Measurements from ENCODE around the gene PTGDR2.

DNA sequence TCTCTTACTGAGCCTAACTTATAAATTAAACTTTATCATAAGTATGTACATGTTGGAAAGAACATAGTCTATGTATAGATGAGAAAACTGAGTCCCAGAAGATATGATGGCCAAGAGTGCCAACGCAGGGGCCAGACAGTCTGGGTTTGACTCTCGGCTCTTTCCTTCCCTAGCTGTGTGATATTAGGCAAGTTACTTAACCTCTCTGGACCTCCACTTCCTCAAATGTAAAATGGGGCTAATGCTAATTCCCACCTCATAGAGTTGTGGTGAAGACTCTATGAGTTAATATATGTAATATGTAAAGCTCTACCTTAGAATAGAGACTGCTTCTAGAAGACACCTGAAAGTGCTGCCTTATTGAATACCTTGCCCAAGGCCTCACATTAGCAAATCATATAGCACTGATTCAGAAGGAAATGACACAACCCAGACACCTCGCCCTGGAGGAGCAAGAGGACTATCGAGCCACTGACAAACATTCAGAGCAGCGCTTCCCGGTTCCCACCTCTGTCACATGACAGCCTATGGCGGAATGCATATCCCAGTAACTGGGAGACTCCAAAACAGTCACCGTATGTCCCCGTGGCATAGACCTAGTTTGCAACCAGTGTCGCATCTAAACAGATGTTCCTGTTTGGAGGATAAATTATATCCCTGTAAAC, 25.1 kb downstream of the PTGDR2 start:
- TF ChIP-seq, protein P1, sequence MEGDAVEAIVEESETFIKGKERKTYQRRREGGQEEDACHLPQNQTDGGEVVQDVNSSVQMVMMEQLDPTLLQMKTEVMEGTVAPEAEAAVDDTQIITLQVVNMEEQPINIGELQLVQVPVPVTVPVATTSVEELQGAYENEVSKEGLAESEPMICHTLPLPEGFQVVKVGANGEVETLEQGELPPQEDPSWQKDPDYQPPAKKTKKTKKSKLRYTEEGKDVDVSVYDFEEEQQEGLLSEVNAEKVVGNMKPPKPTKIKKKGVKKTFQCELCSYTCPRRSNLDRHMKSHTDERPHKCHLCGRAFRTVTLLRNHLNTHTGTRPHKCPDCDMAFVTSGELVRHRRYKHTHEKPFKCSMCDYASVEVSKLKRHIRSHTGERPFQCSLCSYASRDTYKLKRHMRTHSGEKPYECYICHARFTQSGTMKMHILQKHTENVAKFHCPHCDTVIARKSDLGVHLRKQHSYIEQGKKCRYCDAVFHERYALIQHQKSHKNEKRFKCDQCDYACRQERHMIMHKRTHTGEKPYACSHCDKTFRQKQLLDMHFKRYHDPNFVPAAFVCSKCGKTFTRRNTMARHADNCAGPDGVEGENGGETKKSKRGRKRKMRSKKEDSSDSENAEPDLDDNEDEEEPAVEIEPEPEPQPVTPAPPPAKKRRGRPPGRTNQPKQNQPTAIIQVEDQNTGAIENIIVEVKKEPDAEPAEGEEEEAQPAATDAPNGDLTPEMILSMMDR (IDR thresholded peaks at IDR 0.05), result no peak
- no peak for TF ChIP-seq POLR2A (IDR thresholded peaks at IDR 0.05)

Measured in esophagus squamous epithelium (tissue), 4 donors.